ENCODE data around the gene USP21.

Gene USP21, protein sequence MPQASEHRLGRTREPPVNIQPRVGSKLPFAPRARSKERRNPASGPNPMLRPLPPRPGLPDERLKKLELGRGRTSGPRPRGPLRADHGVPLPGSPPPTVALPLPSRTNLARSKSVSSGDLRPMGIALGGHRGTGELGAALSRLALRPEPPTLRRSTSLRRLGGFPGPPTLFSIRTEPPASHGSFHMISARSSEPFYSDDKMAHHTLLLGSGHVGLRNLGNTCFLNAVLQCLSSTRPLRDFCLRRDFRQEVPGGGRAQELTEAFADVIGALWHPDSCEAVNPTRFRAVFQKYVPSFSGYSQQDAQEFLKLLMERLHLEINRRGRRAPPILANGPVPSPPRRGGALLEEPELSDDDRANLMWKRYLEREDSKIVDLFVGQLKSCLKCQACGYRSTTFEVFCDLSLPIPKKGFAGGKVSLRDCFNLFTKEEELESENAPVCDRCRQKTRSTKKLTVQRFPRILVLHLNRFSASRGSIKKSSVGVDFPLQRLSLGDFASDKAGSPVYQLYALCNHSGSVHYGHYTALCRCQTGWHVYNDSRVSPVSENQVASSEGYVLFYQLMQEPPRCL

DNA sequence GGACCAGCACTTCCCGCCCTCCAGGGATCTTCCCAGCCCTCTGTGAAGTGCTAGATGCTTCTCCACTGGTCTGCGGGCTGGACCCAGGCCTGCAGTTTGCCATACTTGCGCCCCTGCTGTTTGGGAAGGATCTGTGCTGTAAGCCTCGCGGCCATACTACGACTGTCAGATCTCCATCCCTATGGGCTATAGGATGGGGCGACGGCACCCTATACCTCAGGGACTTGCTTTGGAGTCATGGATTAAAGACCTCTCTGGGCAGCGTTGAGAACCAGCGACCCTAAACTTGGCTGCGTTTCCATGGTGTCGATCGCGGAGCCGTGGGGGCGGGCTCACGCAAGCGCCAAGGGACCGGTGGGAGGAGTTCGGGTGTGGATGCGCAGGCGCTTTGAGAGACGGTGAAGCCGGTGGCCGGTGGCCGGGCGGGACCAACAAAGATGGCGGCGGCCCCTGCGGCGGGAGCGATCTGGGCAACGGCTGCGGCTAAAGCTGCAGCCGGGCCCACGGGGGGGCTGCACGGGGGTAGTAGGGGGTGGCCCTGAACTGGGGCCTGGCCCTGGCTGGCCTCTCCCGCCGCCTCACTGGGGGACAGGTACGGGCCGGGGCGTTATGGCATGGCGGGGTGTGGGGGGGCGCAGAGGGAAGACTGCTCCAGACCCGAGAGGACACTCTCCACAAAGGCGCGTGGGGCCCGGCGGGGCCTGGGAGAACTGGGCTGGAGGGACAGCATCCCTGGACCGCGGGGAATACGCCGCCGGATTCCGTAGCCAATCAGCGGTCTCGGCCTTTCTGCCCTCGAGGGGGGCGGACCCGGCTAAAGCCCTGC lies at the start of gene USP21:
TSS of gene USP21 (plus strand) at position 414 of the 826 bp plus-strand sequence. CDS start 1,141 bp downstream, outside the sequence.
- TF ChIP-seq EZH2phosphoT487 (IDR thresholded peaks at IDR 0.05; ENCODE audit: borderline replicate concordance, low read length), result no peak
- TF ChIP-seq, protein P1, sequence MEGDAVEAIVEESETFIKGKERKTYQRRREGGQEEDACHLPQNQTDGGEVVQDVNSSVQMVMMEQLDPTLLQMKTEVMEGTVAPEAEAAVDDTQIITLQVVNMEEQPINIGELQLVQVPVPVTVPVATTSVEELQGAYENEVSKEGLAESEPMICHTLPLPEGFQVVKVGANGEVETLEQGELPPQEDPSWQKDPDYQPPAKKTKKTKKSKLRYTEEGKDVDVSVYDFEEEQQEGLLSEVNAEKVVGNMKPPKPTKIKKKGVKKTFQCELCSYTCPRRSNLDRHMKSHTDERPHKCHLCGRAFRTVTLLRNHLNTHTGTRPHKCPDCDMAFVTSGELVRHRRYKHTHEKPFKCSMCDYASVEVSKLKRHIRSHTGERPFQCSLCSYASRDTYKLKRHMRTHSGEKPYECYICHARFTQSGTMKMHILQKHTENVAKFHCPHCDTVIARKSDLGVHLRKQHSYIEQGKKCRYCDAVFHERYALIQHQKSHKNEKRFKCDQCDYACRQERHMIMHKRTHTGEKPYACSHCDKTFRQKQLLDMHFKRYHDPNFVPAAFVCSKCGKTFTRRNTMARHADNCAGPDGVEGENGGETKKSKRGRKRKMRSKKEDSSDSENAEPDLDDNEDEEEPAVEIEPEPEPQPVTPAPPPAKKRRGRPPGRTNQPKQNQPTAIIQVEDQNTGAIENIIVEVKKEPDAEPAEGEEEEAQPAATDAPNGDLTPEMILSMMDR (IDR thresholded peaks at IDR 0.05; ENCODE audit: low read depth, low read length, poor library complexity, severe bottlenecking), result peak; percentile 49
- Histone ChIP-seq H3K4me1 (ENCODE audit: control insufficient read depth, low read length) (peaks cover 28% of the 10 kb centered on the region), H3K4me2 (ENCODE audit: low read length) (peak within 1 kb of the TSS; percentile 69), H3F3A (ENCODE audit: control insufficient read depth, insufficient read depth) (peaks cover 16% of the 10 kb centered on the region), H3K9me3 (ENCODE audit: control insufficient read depth, insufficient read depth, low read length) (no peaks in the 10 kb centered on the region), H3K4me3 (ENCODE audit: low read length) (peak within 1 kb of the TSS; percentile 81), H3K36me3 (ENCODE audit: control insufficient read depth, low read length) (peaks cover 55% of the 10 kb centered on the region), H3K27me3 (ENCODE audit: control insufficient read depth, low read length) (no peaks in the 10 kb centered on the region), H3K79me2 (ENCODE audit: control insufficient read depth, low read length) (peaks cover 30% of the 10 kb centered on the region), H3K27ac (ENCODE audit: low read depth, low read length) (peak within 1 kb of the TSS; percentile 43), H4K20me1 (ENCODE audit: control insufficient read depth, insufficient read depth, low read depth, low read length) (no peaks in the 10 kb centered on the region), H3K9me2 (replicated peaks; ENCODE audit: control insufficient read depth, low read length) (no peaks in the 10 kb centered on the region)

DNA sequence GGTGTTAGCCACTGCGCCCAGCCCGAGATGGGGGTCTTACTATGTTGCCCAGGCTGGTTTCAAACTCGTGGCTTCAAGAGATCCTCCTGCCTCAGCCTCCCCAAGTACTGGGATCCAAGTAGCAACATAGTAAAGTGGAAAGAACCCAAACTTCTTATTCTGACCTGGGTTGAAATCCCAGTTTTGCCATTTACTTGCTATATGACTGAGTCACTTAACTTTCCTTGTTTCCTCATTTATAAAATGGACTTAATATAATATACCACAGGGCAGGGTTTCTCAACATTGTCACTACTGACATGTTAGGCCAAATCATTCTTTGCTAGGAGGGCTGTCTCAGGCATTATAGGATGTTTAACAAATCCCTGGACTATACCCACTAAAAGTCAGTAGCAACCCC lies 48.2 kb upstream of the USP21 start:
- H4K20me1 ChIP-seq (ENCODE audit: control insufficient read depth, insufficient read depth, low read depth, low read length), result peaks cover 13% of the 10 kb centered on the region; the same call in 1 of the 2 replicates
- TF ChIP-seq, protein P1 (IDR thresholded peaks at IDR 0.05; ENCODE audit: low read depth, low read length, poor library complexity, severe bottlenecking), result no peak
- TF ChIP-seq EZH2phosphoT487 (IDR thresholded peaks at IDR 0.05; ENCODE audit: borderline replicate concordance, low read length), result no peak
- no peaks in the 10 kb centered on the region for H3K27me3 ChIP-seq (ENCODE audit: control insufficient read depth, low read length)
- H3K9me2 ChIP-seq (replicated peaks; ENCODE audit: control insufficient read depth, low read length), result no peaks in the 10 kb centered on the region
- H3K27ac ChIP-seq (ENCODE audit: low read depth, low read length), result no peak overlapping the region
- H3K79me2 ChIP-seq (ENCODE audit: control insufficient read depth, low read length), result peaks cover 96% of the 10 kb centered on the region
- no peak overlapping the region for H3K4me3 ChIP-seq (ENCODE audit: low read length)
- H3K36me3 ChIP-seq (ENCODE audit: control insufficient read depth, low read length), result peaks cover 57% of the 10 kb centered on the region
- 0 out of 2 replicates have a peak, but pooled peaks cover 2% of the 10 kb centered on the region for H3F3A ChIP-seq (ENCODE audit: control insufficient read depth, insufficient read depth)
- no peaks in the 10 kb centered on the region for H3K9me3 ChIP-seq (ENCODE audit: control insufficient read depth, insufficient read depth, low read length)
- H3K4me2 ChIP-seq (ENCODE audit: low read length), result peak overlapping the region; percentile 12; the same call in 1 of the 2 replicates
- H3K4me1 ChIP-seq (ENCODE audit: control insufficient read depth, low read length), result peaks cover 43% of the 10 kb centered on the region

DNA sequence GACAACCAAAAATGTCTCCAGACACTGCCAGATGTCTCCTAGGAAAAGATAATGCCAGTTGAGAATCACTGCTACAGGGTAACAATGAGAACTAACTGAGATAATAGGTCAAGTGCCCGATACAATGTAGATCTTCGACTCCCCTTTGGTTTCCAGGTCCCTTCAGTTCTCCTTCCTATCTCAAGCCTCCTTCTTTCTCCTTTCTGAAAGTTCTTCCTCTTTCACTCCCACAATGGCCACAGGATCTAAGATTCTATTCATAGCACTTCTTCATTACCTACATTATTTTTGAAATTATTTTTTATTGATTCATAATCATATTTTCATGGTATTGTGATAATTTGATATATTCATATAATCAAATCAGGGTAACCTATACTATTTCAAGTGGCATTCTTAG lies 47.8 kb upstream of the USP21 start:
- H3F3A ChIP-seq (ENCODE audit: control insufficient read depth, insufficient read depth), result 0 out of 2 replicates have a peak, but pooled peaks cover 2% of the 10 kb centered on the region
- peaks cover 47% of the 10 kb centered on the region for H3K4me1 ChIP-seq (ENCODE audit: control insufficient read depth, low read length)
- peaks cover 96% of the 10 kb centered on the region for H3K79me2 ChIP-seq (ENCODE audit: control insufficient read depth, low read length)
- no peaks in the 10 kb centered on the region for H3K9me2 ChIP-seq (replicated peaks; ENCODE audit: control insufficient read depth, low read length)
- H4K20me1 ChIP-seq (ENCODE audit: control insufficient read depth, insufficient read depth, low read depth, low read length), result peaks cover 16% of the 10 kb centered on the region; the same call in 1 of the 2 replicates
- no peak overlapping the region for H3K27ac ChIP-seq (ENCODE audit: low read depth, low read length)
- H3K4me3 ChIP-seq (ENCODE audit: low read length), result no peak overlapping the region
- no peaks in the 10 kb centered on the region for H3K9me3 ChIP-seq (ENCODE audit: control insufficient read depth, insufficient read depth, low read length)
- H3K36me3 ChIP-seq (ENCODE audit: control insufficient read depth, low read length), result peaks cover 58% of the 10 kb centered on the region
- peak overlapping the region; percentile 12 for H3K4me2 ChIP-seq (ENCODE audit: low read length)
- TF ChIP-seq, protein P1 (IDR thresholded peaks at IDR 0.05; ENCODE audit: low read depth, low read length, poor library complexity, severe bottlenecking), result no peak
- TF ChIP-seq EZH2phosphoT487 (IDR thresholded peaks at IDR 0.05; ENCODE audit: borderline replicate concordance, low read length), result no peak
- no peaks in the 10 kb centered on the region for H3K27me3 ChIP-seq (ENCODE audit: control insufficient read depth, low read length)
